Hindlimb muscle (tissue), 1 donor: Measurements from ENCODE around the gene ZNF699. TPM values are rescaled to one million over a fixed set of nuclear protein-coding genes. Genes with fewer than 3 reads are reported as not detected.
"Not testable (repeated sequence)": the region's sequence is repeated elsewhere in the genome, so short reads cannot be mapped to it uniquely, and the experiment has no call there.

ENCODE experiments used
- DNase-seq: peaks from one replicate; pipeline ENCODE4 v3.0.0-alpha.2; 2013
- polyA plus RNA-seq: library from polyadenylated mRNA; unstranded; fragments of 120-200 nt; gene quantifications from one replicate; pipeline ENCODE4 v1.2.1, GENCODE V29; 2013; ENCODE audit not compliant: insufficient read length

The ZNF699 gene
- polyA plus RNA-seq: 3.7 TPM

GRCh38 chr19:9309139-9309973 is at the start of gene ZNF699:
Gene ZNF699 (minus strand): TSS chr19:9309838. CDS start chr19:9305119, 4,719 bp downstream.
- peak; percentile 97 for DNase-seq

- no peak for DNase-seq
Measured at GRCh38 chr19:9354651-9355050, 45.0 kb upstream of the ZNF699 start.

- no peak for DNase-seq
Measured at GRCh38 chr19:9353011-9353410, 43.4 kb upstream of the ZNF699 start.

- no peak for DNase-seq
Measured at GRCh38 chr19:9352505-9352904, 42.9 kb upstream of the ZNF699 start.

- DNase-seq: no peak
Measured at GRCh38 chr19:9348671-9349070, 39.0 kb upstream of the ZNF699 start.

GRCh38 chr19:9348253-9348652 is 38.6 kb upstream of the ZNF699 start:
- no peak for DNase-seq

GRCh38 chr19:9345005-9345404 is 35.4 kb upstream of the ZNF699 start:
- DNase-seq: no peak

GRCh38 chr19:9342610-9343304 is 33.1 kb upstream of the ZNF699 start:
- no peak for DNase-seq

- no peak for DNase-seq
Measured at GRCh38 chr19:9329999-9330398, 20.4 kb upstream of the ZNF699 start.

GRCh38 chr19:9324584-9324962 is 14.9 kb upstream of the ZNF699 start:
- DNase-seq: no peak

GRCh38 chr19:9323919-9324583 is 14.4 kb upstream of the ZNF699 start, which contains the start of gene ZNF559:
Gene ZNF559 (plus strand): TSS chr19:9324179. CDS start chr19:9338550, 14,371 bp downstream.
- DNase-seq: peak; percentile 98

GRCh38 chr19:9323557-9323918 is 13.9 kb upstream of the ZNF699 start:
- peak; percentile 64 for DNase-seq

- DNase-seq: not testable (repeated sequence)
Measured at GRCh38 chr19:9322201-9322600, 12.6 kb upstream of the ZNF699 start.

GRCh38 chr19:9321756-9322155 is 12.1 kb upstream of the ZNF699 start:
- not testable (repeated sequence) for DNase-seq

GRCh38 chr19:9321338-9321737 is 11.7 kb upstream of the ZNF699 start:
- no peak for DNase-seq

- no peak for DNase-seq
Measured at GRCh38 chr19:9313756-9314155, 4.1 kb upstream of the ZNF699 start.

GRCh38 chr19:9309974-9310446 is 372 bp upstream of the ZNF699 start:
- DNase-seq: no peak

- DNase-seq: no peak
Measured at GRCh38 chr19:9308091-9308770, 1.4 kb downstream of the ZNF699 start.

- DNase-seq: no peak
Measured at GRCh38 chr19:9306443-9306842, 3.2 kb downstream of the ZNF699 start.

- DNase-seq: no peak
Measured at GRCh38 chr19:9296336-9296735, 13.3 kb downstream of the ZNF699 start.

- DNase-seq: no peak
Measured at GRCh38 chr19:9295411-9295849, 14.2 kb downstream of the ZNF699 start.

GRCh38 chr19:9289231-9289884 is 20.3 kb downstream of the ZNF699 start:
- no peak for DNase-seq
